Sigmoid colon (tissue), 7 donors: Measurements from ENCODE around the gene PPP3R2. TPM values are rescaled to one million over a fixed set of nuclear protein-coding genes. Genes with fewer than 3 reads are reported as not detected.

ENCODE experiments used
- DNase-seq: peaks from one replicate; pipeline ENCODE4 v3.0.0-alpha.2; 2019
- H3K27ac ChIP-seq, 4 donors: fragments of 200-600 bp; sonication (generic); one replicate each; pipeline ENCODE4 v1.5.1; 2016 to 2019; ENCODE audit warnings: mild to moderate bottlenecking in 1 of 4
- H3K27me3 ChIP-seq, 3 donors: fragments of 200-600 bp; sonication (generic); one replicate each; pipeline ENCODE4 v1.5.1; 2019; ENCODE audit warnings: mild to moderate bottlenecking in 1 of 3
- H3K36me3 ChIP-seq, 4 donors: fragments of 200-600 bp; sonication (generic); one replicate each; pipeline ENCODE4 v1.5.1; 2016 to 2019
- H3K4me1 ChIP-seq, 4 donors: fragments of 200-600 bp; sonication (generic); one replicate each; pipeline ENCODE4 v1.5.1; 2017 to 2019
- H3K4me3 ChIP-seq, 4 donors: fragments of 200-600 bp; sonication (generic); one replicate each; pipeline ENCODE4 v1.5.1; 2017 to 2019; ENCODE audit warnings: mild to moderate bottlenecking in 2 of 4, moderate library complexity in 1 of 4
- H3K9me3 ChIP-seq, 4 donors: fragments of 200-600 bp in 3 of 4; sonication (generic) in 3 of 4; one replicate each; pipeline versions ENCODE4 v1.5.1 to v1.6.1; 2013 to 2019
- EP300 ChIP-seq, 4 donors: sonication (generic); formaldehyde crosslinking; IDR thresholded peaks; one replicate each; pipeline ENCODE4 v1.6.1; 2017; ENCODE audit warnings: antibody characterized with exemption in 4 of 4
- POLR2A ChIP-seq, 2 donors: fragments of 450-650 bp; IDR thresholded peaks; one replicate each; pipeline ENCODE4 v1.6.1; 2016; ENCODE audit warnings: antibody characterized with exemption in 2 of 2, mild to moderate bottlenecking in 2 of 2, moderate library complexity in 2 of 2
- POLR2AphosphoS5 ChIP-seq, 4 donors: sonication (generic); formaldehyde crosslinking; IDR thresholded peaks; one replicate each; pipeline ENCODE4 v1.6.1; 2017; ENCODE audit warnings: antibody characterized with exemption in 4 of 4
- WGBS, 2 donors: extraction: QIAGEN DNeasy Blood & Tissue Kit; methylation state at CpG; one replicate each; pipeline ENCODE4 v1.1.7; 2013; 5-methylcytosine and 5-hydroxymethylcytosine counted together
- intact Hi-C: fragments of 100-400 bp; cut with DNase I; formaldehyde crosslinking; loops from one replicate; pipeline ENCODE4 v1.15.1; 2023
- polyA plus RNA-seq, 3 donors: library from polyadenylated mRNA; stranded (reverse); fragments of 200-250 nt; gene quantifications; one replicate each; pipeline ENCODE4 v1.2.3, GENCODE V29; 2013
- total RNA-seq, 4 donors: library from RNA; depleted of rRNA; stranded (reverse); fragments of >200 nt; gene quantifications; one replicate each; pipeline ENCODE4 v1.1.0, GENCODE V29; 2016
- TF ChIP-seq, protein P1 (sequence below), 4 experiments: fragments of 450-650 bp in 3 of 4; fragments of 200-600 bp in 1 of 4; IDR thresholded peaks; one replicate each; pipeline ENCODE4 v1.5.1; 2016 to 2019; ENCODE audit warnings: antibody characterized with exemption in 4 of 4, mild to moderate bottlenecking in 3 of 4, moderate library complexity in 2 of 4
- donor health status: healthy with polysubstance abuse.
- donor health status: Bipolar disorder and iron deficiency.
- donor health status: healthy.

The PPP3R2 gene
- total and polyA plus RNA-seq, 7 donors = 0.01 TPM; not detected in 6

DNA sequence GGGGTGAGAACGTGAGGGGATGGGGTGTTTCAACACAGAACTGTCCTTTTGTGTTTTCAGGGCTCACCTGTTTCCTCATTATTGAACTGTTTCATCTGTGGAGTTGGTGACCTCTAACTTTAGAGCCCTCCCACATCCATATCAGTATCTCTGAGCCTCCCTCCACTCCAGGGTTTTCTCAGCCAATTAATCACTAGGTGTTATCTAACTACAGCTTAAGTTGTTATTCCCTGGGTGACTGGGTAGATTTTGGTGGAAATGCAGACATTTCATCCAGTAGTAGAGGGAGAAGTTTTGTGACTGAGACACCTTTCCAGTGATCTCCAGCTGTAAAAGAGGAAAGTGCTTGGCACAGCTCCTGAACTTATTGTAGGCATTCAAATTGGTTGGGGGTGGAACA, 23.7 kb downstream of the PPP3R2 start:
- no peak for TF ChIP-seq POLR2A (IDR thresholded peaks at IDR 0.05)
- TF ChIP-seq POLR2AphosphoS5 (IDR thresholded peaks at IDR 0.05) = no peak
- TF ChIP-seq EP300 (IDR thresholded peaks at IDR 0.05) = no peak
- TF ChIP-seq, protein P1, sequence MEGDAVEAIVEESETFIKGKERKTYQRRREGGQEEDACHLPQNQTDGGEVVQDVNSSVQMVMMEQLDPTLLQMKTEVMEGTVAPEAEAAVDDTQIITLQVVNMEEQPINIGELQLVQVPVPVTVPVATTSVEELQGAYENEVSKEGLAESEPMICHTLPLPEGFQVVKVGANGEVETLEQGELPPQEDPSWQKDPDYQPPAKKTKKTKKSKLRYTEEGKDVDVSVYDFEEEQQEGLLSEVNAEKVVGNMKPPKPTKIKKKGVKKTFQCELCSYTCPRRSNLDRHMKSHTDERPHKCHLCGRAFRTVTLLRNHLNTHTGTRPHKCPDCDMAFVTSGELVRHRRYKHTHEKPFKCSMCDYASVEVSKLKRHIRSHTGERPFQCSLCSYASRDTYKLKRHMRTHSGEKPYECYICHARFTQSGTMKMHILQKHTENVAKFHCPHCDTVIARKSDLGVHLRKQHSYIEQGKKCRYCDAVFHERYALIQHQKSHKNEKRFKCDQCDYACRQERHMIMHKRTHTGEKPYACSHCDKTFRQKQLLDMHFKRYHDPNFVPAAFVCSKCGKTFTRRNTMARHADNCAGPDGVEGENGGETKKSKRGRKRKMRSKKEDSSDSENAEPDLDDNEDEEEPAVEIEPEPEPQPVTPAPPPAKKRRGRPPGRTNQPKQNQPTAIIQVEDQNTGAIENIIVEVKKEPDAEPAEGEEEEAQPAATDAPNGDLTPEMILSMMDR (IDR thresholded peaks at IDR 0.05) = no peak
- Histone ChIP-seq H3K4me3 (no peak overlapping the region), H3K9me3 (no peaks in the 10 kb centered on the region), H3K36me3 (peaks cover 0 to 38% (median 2%) of the 10 kb centered on the region in 4 donors), H3K4me1 (no peaks in the 10 kb centered on the region), H3K27me3 (no peaks in the 10 kb centered on the region), H3K27ac (no peak overlapping the region)
- DNase-seq = no peak
- 83 to 88% methylated on average over 1 of the region's 1 CpG for WGBS, 2 donors
- intact Hi-C loops = no loop called here

DNA sequence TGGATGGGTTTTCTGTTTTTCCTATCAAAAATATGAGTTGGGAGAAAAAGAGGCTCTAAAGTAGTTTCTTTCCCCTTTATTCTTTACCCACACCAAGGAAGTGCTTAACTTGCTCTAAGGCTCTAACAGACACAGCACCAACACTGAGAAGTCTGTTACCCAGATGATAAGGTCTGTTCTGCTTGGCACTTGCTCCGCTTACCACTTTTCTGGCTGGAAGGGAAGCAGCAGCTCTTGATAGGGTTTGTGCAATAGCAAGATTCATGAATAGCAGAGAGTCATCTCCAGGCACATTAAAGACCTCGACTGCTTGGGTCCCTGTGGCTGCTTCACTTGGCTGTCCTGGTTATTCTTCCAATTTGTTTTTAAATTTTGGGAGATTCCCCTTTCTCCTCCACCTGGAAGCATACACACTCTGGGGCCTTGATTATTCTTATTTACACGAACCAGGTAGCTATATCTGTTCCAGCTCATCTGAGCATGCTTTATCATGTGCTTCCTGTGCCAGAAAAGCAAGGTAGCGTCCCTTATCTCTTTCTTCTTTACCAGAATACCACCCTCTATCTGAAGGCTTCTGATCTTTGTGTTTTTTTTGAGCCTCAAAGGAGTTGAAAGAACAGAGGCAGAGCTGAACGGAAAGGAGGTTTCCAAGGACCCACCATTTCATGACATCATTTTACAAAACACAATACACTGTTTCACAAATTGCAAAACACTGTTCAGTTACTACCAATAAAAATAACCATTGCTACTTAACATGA, 24.8 kb downstream of the PPP3R2 start:
- H3K36me3 ChIP-seq = peaks cover 0 to 48% (median 4%) of the 10 kb centered on the region in 4 donors
- TF ChIP-seq POLR2AphosphoS5 (IDR thresholded peaks at IDR 0.05) (no peak), EP300 (IDR thresholded peaks at IDR 0.05) (no peak), POLR2A (IDR thresholded peaks at IDR 0.05) (no peak)
- TF ChIP-seq, protein P1 (IDR thresholded peaks at IDR 0.05) = no peak
- 77 to 89% methylated on average over 5 of the region's 5 CpGs for WGBS, 2 donors
- intact Hi-C loops = no loop called here
- H3K9me3 ChIP-seq = no peaks in the 10 kb centered on the region
- no peaks in the 10 kb centered on the region for H3K4me1 ChIP-seq
- H3K27me3 ChIP-seq = no peaks in the 10 kb centered on the region
- H3K4me3 ChIP-seq = no peak overlapping the region
- H3K27ac ChIP-seq = no peak overlapping the region
- no peak for DNase-seq

DNA sequence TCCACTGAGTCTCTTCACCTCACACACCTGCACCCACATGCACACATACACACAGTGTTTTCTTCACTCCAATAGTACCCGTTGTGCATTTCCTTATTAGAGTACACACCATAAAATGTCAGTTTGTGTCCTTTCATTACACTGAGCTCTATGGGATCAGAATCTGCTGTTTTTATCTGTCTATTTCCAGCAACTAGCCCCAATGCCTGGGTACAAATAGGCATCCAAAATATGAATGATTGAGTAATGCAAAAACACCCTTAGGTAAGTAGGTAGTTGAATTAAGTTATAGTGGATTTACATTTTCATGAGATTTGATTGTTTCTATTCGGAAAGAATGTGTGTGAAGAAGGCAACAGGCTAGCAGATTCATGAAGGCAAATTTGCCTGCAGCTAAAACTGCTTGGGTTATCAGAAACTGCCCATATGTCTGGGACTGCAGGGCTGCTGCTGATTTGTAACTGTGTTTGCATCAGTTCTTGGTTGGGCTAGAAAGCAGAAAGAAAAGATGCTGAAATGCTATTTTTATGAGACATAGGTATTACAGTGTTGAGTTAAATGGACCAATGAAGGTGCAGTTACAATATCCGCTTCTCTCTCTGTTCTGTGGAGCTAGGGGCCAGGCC, 26.9 kb downstream of the PPP3R2 start:
- Histone ChIP-seq H3K4me3 (no peak overlapping the region), H3K4me1 (no peaks in the 10 kb centered on the region), H3K9me3 (no peaks in the 10 kb centered on the region), H3K36me3 (peaks cover 8 to 69% (median 14%) of the 10 kb centered on the region in 4 donors), H3K27ac (no peak overlapping the region), H3K27me3 (no peaks in the 10 kb centered on the region)
- no peak for DNase-seq
- 66 to 85% methylated on average over 3 of the region's 3 CpGs for WGBS, 2 donors
- TF ChIP-seq, protein P1 (IDR thresholded peaks at IDR 0.05) = no peak
- TF ChIP-seq POLR2AphosphoS5 (IDR thresholded peaks at IDR 0.05) (no peak), EP300 (IDR thresholded peaks at IDR 0.05) (no peak), POLR2A (IDR thresholded peaks at IDR 0.05) (no peak)
- intact Hi-C loops = no loop called here

DNA sequence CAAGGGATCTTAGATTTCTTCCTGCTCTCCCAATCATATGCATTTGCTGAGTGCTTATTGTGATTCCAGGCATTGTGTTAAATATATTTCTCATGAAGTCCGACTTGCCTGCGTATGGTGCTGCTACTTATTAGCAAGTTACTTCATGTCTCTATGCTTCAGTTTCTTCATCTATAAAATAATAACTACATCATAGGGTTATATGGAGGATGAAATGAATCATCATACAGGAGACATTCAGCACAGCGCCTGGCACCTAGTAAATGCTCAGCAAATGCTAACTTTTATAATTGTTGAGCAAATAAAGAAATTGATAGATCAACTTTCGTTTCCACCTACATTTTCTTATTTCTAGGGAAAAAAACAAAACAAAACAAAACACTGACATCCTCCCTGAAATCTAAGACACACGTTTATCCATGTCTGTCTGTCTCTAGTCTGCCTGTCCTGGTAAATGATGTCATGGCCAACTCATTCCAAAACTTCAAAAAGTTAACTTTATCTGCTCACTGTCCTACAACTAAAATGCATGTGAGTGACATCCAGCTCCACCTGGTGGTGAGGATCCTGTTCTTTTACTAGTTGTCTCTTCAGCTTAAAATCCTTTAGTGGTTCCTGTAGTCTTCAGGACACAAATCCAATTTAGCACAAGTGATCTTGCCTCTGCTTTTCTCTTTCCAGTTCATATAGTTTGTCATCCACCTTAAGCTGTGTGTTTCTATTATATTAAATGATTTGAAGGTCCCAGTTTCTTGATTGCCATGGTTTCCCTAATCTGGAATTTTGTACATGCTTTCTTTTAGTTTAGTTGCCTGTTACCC, 27.7 kb downstream of the PPP3R2 start:
- no peak for TF ChIP-seq EP300 (IDR thresholded peaks at IDR 0.05)
- TF ChIP-seq, protein P1 (IDR thresholded peaks at IDR 0.05) = no peak
- no peak for TF ChIP-seq POLR2AphosphoS5 (IDR thresholded peaks at IDR 0.05)
- TF ChIP-seq POLR2A (IDR thresholded peaks at IDR 0.05) = no peak
- no peak for DNase-seq
- H3K9me3 ChIP-seq = no peaks in the 10 kb centered on the region
- H3K36me3 ChIP-seq = peaks cover 12 to 76% (median 17%) of the 10 kb centered on the region in 4 donors
- 60 to 77% methylated on average over 5 of the region's 5 CpGs for WGBS, 2 donors
- H3K27me3 ChIP-seq = no peaks in the 10 kb centered on the region
- H3K4me3 ChIP-seq = no peak overlapping the region
- no peak overlapping the region for H3K27ac ChIP-seq
- intact Hi-C loops = no loop called here
- no peaks in the 10 kb centered on the region for H3K4me1 ChIP-seq
